NOMO-1 treated with DMSO at 0.1 percent for 48 hours (cell line): Measurements from ENCODE around the gene SOWAHC.
"Not testable (repeated sequence)": the region's sequence is repeated elsewhere in the genome, so short reads cannot be mapped to it uniquely, and the experiment has no call there.

Source experiments
- DNase-seq: peaks from one replicate; lab custom pipeline; 2025; ENCODE audit not compliant: unreplicated experiment; lab: John Stamatoyannopoulos, UW

SOWAHC gene

GRCh38 chr2:109614715-109615636 is 812 bp downstream of the SOWAHC start:
- no peak for DNase-seq

GRCh38 chr2:109615637-109616144 is 1.5 kb downstream of the SOWAHC start:
- DNase-seq = no peak

GRCh38 chr2:109616184-109616583 is 2.0 kb downstream of the SOWAHC start:
- no peak for DNase-seq

GRCh38 chr2:109619032-109619615 is 5.0 kb downstream of the SOWAHC start:
- DNase-seq = no peak

GRCh38 chr2:109623297-109623696 is 9.1 kb downstream of the SOWAHC start:
- no peak for DNase-seq

GRCh38 chr2:109623923-109624322 is 9.8 kb downstream of the SOWAHC start:
- no peak for DNase-seq

GRCh38 chr2:109624339-109624738 is 10.2 kb downstream of the SOWAHC start:
- no peak for DNase-seq

- DNase-seq = not testable (repeated sequence)
Measured at GRCh38 chr2:109628321-109628720, 14.2 kb downstream of the SOWAHC start.

- no peak for DNase-seq
Measured at GRCh38 chr2:109629867-109630266, 15.7 kb downstream of the SOWAHC start.

GRCh38 chr2:109630441-109631430 is 16.6 kb downstream of the SOWAHC start:
- no peak for DNase-seq

GRCh38 chr2:109631741-109632140 is 17.6 kb downstream of the SOWAHC start:
- DNase-seq = no peak

- no peak for DNase-seq
Measured at GRCh38 chr2:109632158-109632789, 18.1 kb downstream of the SOWAHC start.

- no peak for DNase-seq
Measured at GRCh38 chr2:109633284-109633961, 19.3 kb downstream of the SOWAHC start.

GRCh38 chr2:109635426-109636304 is 21.5 kb downstream of the SOWAHC start:
- no peak for DNase-seq

GRCh38 chr2:109636317-109636716 is 22.2 kb downstream of the SOWAHC start:
- DNase-seq = no peak

- DNase-seq = no peak
Measured at GRCh38 chr2:109637749-109638570, 23.8 kb downstream of the SOWAHC start.

GRCh38 chr2:109638795-109639194 is 24.6 kb downstream of the SOWAHC start:
- no peak for DNase-seq

GRCh38 chr2:109640000-109640399 is 25.8 kb downstream of the SOWAHC start:
- not testable (repeated sequence) for DNase-seq
